Measurements from ENCODE around the gene SLC41A3.
"Not testable (repeated sequence)": the region's sequence is repeated elsewhere in the genome, so short reads cannot be mapped to it uniquely, and the experiment has no call there.

SLC41A3 gene

GRCh38 chr3:126053513-126053912 lies 30.4 kb downstream of the SLC41A3 start:
- H3K4me1 Mint-ChIP-seq, result peaks cover 18 to 30% of the 10 kb centered on the region in 2 donors
- DNase-seq, result no peak
- H3K27me3 Mint-ChIP-seq, result no peaks in the 10 kb centered on the region
- peaks cover 7 to 18% of the 10 kb centered on the region in 2 donors for H3K36me3 Mint-ChIP-seq
- peak in 1 of 2 donors; percentile 31 for ATAC-seq (replicated peaks)
- no peak overlapping the region for H3K4me3 Mint-ChIP-seq
- no peak overlapping the region for H3K27ac Mint-ChIP-seq
- no peaks in the 10 kb centered on the region for H3K9me3 Mint-ChIP-seq

- H3K4me1 Mint-ChIP-seq, result peaks cover 18 to 30% of the 10 kb centered on the region in 2 donors
- H3K36me3 Mint-ChIP-seq, result peaks cover 6 to 15% of the 10 kb centered on the region in 2 donors
- ATAC-seq (replicated peaks), result peak; percentile 78 to 83
- H3K27ac Mint-ChIP-seq, result peak overlapping the region; percentile 83
- peak overlapping the region; percentile 30 to 59 for H3K4me3 Mint-ChIP-seq
- no peaks in the 10 kb centered on the region for H3K27me3 Mint-ChIP-seq
- DNase-seq, result no peak
- H3K9me3 Mint-ChIP-seq, result no peaks in the 10 kb centered on the region
Measured at GRCh38 chr3:126052196-126053058, 31.5 kb downstream of the SLC41A3 start.

GRCh38 chr3:126051741-126052140 lies 32.2 kb downstream of the SLC41A3 start:
- ATAC-seq (replicated peaks), result peak in 1 of 2 donors; percentile 32
- Mint-ChIP-seq H3K4me3 (no peak overlapping the region), H3K27ac (no peak overlapping the region), H3K27me3 (no peaks in the 10 kb centered on the region), H3K4me1 (peaks cover 18 to 30% of the 10 kb centered on the region in 2 donors), H3K9me3 (no peaks in the 10 kb centered on the region), H3K36me3 (peaks cover 6 to 17% of the 10 kb centered on the region in 2 donors)
- DNase-seq, result no peak

- Mint-ChIP-seq H3K36me3 (peaks cover 10 to 20% of the 10 kb centered on the region in 2 donors), H3K4me3 (no peak overlapping the region), H3K27ac (no peak overlapping the region), H3K27me3 (no peaks in the 10 kb centered on the region), H3K4me1 (peaks cover 18 to 30% of the 10 kb centered on the region in 2 donors), H3K9me3 (no peaks in the 10 kb centered on the region)
- DNase-seq (no peak), ATAC-seq (replicated peaks) (no peak)
Measured at GRCh38 chr3:126051234-126051633, 32.7 kb downstream of the SLC41A3 start.

- no peak for DNase-seq
- H3K36me3 Mint-ChIP-seq, result peaks cover 10 to 25% of the 10 kb centered on the region in 2 donors
- H3K9me3 Mint-ChIP-seq, result no peaks in the 10 kb centered on the region
- no peak for ATAC-seq (replicated peaks)
- no peak overlapping the region for H3K4me3 Mint-ChIP-seq
- H3K27me3 Mint-ChIP-seq, result no peaks in the 10 kb centered on the region
- no peak overlapping the region for H3K27ac Mint-ChIP-seq
- peaks cover 18 to 35% of the 10 kb centered on the region in 2 donors for H3K4me1 Mint-ChIP-seq
Measured at GRCh38 chr3:126050626-126051025, 33.3 kb downstream of the SLC41A3 start.

GRCh38 chr3:126050050-126050392 lies 33.9 kb downstream of the SLC41A3 start:
- Mint-ChIP-seq H3K9me3 (no peaks in the 10 kb centered on the region), H3K36me3 (peaks cover 10 to 28% of the 10 kb centered on the region in 2 donors), H3K27ac (no peak overlapping the region), H3K27me3 (no peaks in the 10 kb centered on the region), H3K4me1 (peaks cover 18 to 41% of the 10 kb centered on the region in 2 donors), H3K4me3 (no peak overlapping the region)
- no peak for DNase-seq
- ATAC-seq (replicated peaks), result no peak

- peaks cover 18 to 40% of the 10 kb centered on the region in 2 donors for H3K4me1 Mint-ChIP-seq
- H3K36me3 Mint-ChIP-seq, result peaks cover 8 to 28% of the 10 kb centered on the region in 2 donors
- H3K27ac Mint-ChIP-seq, result no peak overlapping the region
- H3K4me3 Mint-ChIP-seq, result no peak overlapping the region
- no peaks in the 10 kb centered on the region for H3K9me3 Mint-ChIP-seq
- no peaks in the 10 kb centered on the region for H3K27me3 Mint-ChIP-seq
- ATAC-seq (replicated peaks), result no peak
- no peak for DNase-seq
Measured at GRCh38 chr3:126049289-126050049, 34.5 kb downstream of the SLC41A3 start.

- ATAC-seq (replicated peaks) (no peak), DNase-seq (no peak)
- Mint-ChIP-seq H3K4me3 (no peak overlapping the region), H3K4me1 (peaks cover 4 to 13% of the 10 kb centered on the region in 2 donors), H3K27ac (no peak overlapping the region), H3K36me3 (peaks cover 44 to 64% of the 10 kb centered on the region in 2 donors), H3K27me3 (no peaks in the 10 kb centered on the region), H3K9me3 (peaks cover 10 to 12% of the 10 kb centered on the region in 2 donors)
Measured at GRCh38 chr3:126040386-126040785, 43.5 kb downstream of the SLC41A3 start.

GRCh38 chr3:126039870-126040269 lies 44.1 kb downstream of the SLC41A3 start:
- no peak overlapping the region for H3K4me3 Mint-ChIP-seq
- DNase-seq (no peak), ATAC-seq (replicated peaks) (no peak)
- no peaks in the 10 kb centered on the region for H3K27me3 Mint-ChIP-seq
- no peak overlapping the region for H3K27ac Mint-ChIP-seq
- H3K36me3 Mint-ChIP-seq, result peaks cover 50 to 69% of the 10 kb centered on the region in 2 donors
- peaks cover 4 to 10% of the 10 kb centered on the region in 2 donors for H3K4me1 Mint-ChIP-seq
- H3K9me3 Mint-ChIP-seq, result peaks cover 10 to 12% of the 10 kb centered on the region in 2 donors

- H3K4me3 Mint-ChIP-seq; DNase-seq; H3K4me1 Mint-ChIP-seq; H3K27ac Mint-ChIP-seq; H3K9me3 Mint-ChIP-seq; H3K27me3 Mint-ChIP-seq; ATAC-seq (replicated peaks): not testable (repeated sequence)
- peaks cover 45 to 67% of the 10 kb centered on the region in 2 donors for H3K36me3 Mint-ChIP-seq
Measured at GRCh38 chr3:126038791-126039190, 45.1 kb downstream of the SLC41A3 start.

GRCh38 chr3:126036056-126036549 lies 47.8 kb downstream of the SLC41A3 start:
- ATAC-seq (replicated peaks) (no peak), DNase-seq (no peak)
- Mint-ChIP-seq H3K4me3 (no peak overlapping the region), H3K27me3 (no peaks in the 10 kb centered on the region), H3K27ac (no peak overlapping the region), H3K9me3 (peaks cover 0 to 4% of the 10 kb centered on the region in 2 donors), H3K4me1 (peaks cover 5 to 6% of the 10 kb centered on the region in 2 donors), H3K36me3 (peaks cover 50 to 69% of the 10 kb centered on the region in 2 donors)

GRCh38 chr3:126035362-126036050 lies 48.4 kb downstream of the SLC41A3 start:
- no peak for DNase-seq
- no peaks in the 10 kb centered on the region for H3K27me3 Mint-ChIP-seq
- no peak overlapping the region for H3K27ac Mint-ChIP-seq
- H3K36me3 Mint-ChIP-seq, result peaks cover 48 to 66% of the 10 kb centered on the region in 2 donors
- no peak overlapping the region for H3K4me3 Mint-ChIP-seq
- peaks cover 5 to 6% of the 10 kb centered on the region in 2 donors for H3K4me1 Mint-ChIP-seq
- no peak for ATAC-seq (replicated peaks)
- H3K9me3 Mint-ChIP-seq, result peaks cover 0 to 4% of the 10 kb centered on the region in 2 donors

- no peak for DNase-seq
- Mint-ChIP-seq H3K27ac (no peak overlapping the region), H3K4me1 (peaks cover 5 to 6% of the 10 kb centered on the region in 2 donors), H3K27me3 (no peaks in the 10 kb centered on the region), H3K9me3 (peaks cover 0 to 4% of the 10 kb centered on the region in 2 donors), H3K4me3 (no peak overlapping the region), H3K36me3 (peaks cover 41 to 61% of the 10 kb centered on the region in 2 donors)
- no peak for ATAC-seq (replicated peaks)
Measured at GRCh38 chr3:126034481-126035361, 49.2 kb downstream of the SLC41A3 start.

Measured in stimulated activated naive B cell treated with anti-CD40 and anti-IgM and Interleukin-4, amounts not matched to agents 10 μg/mL and 1 μg/mL and 100 μg/mL, for 72 hours (primary cell).